ENCODE data around the gene MRPL42.

GRCh38 chr12:93547778-93548177 lies 80.5 kb downstream of the MRPL42 start:
- TF ChIP-seq CTCF (IDR thresholded peaks at IDR 0.05): no peak
- TF ChIP-seq POLR2AphosphoS5 (IDR thresholded peaks at IDR 0.05): no peak

Measured in prostate gland (tissue), 2 donors.